GM21528 (cell line): ENCODE results near the gene NBPF11.
"Not testable (repeated sequence)": the region's sequence is repeated elsewhere in the genome, so short reads cannot be mapped to it uniquely, and the experiment has no call there.

Experiments used
- ATAC-seq: cut with Tn5 transposase; IDR thresholded peaks from one replicate; pipeline ENCODE4 v1.9.1; 2021; ENCODE audit warnings: mild to moderate bottlenecking, moderate library complexity; ENCODE audit not compliant: unreplicated experiment, low FRiP score

NBPF11 gene

DNA sequence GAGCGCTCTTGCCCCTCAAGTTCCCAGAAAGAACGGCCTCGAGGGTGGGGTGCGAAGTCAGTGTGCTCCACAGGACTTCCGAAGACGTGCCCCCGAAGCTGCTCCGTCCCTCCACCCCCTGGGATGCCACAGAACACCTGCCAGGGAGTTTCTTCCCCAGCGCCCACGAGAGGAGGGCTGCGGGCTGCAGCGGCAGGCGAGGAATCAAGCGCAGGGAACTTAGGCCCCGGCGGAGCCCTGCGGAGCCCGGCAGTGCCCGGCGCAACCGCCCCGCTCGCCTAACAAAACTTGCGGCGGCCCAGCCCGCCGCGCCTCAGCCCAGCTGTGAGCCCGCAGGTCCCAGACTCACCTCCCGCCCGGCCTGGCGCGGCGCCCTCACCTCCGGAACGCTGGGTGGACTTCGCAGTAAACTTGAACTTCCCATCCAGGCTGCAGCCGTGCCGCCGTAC is 686 bp downstream of the NBPF11 start:
- peak; percentile 25 for ATAC-seq

- ATAC-seq, result peak; percentile 32
Observed at GRCh38 chr1:148150945-148151344, 1.1 kb downstream of the NBPF11 start.

- not testable (repeated sequence) for ATAC-seq
Observed at GRCh38 chr1:148150014-148150413, 2.1 kb downstream of the NBPF11 start.

DNA sequence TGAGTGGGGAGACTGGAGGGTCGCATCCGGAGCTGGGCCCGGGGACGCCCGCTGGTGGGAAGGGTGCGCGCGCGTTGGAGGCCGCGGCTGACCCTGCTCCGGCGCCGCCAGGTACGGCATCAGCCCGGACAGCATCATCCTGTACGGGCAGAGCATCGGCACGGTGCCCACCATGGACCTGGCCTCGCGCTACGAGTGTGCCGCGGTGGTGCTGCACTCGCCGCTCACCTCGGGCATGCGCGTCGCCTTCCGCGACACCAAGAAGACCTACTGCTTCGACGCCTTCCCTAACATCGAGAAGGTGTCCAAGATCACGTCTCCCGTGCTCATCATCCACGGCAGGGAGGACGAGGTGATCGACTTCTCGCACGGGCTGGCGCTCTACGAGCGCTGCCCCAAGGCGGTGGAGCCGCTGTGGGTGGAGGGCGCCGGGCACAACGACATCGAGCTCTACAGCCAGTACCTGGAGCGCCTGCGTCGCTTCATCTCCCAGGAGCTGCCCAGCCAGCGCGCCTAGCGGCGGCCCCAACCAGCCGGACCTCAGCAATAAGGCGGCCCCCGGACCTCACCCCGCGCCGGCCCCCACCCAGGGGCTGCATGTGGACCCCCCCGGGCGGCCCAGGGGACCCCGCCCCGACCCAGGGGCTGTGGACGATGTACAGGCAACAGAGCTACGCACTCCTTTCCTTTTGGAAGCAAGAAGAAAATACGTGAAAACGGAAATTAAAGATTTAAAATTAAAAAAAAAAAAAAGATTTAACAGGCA is 2.8 kb downstream of the NBPF11 start:
- ATAC-seq, result not testable (repeated sequence)

GRCh38 chr1:148147052-148147838 is 4.8 kb downstream of the NBPF11 start:
- ATAC-seq, result not testable (repeated sequence)

DNA sequence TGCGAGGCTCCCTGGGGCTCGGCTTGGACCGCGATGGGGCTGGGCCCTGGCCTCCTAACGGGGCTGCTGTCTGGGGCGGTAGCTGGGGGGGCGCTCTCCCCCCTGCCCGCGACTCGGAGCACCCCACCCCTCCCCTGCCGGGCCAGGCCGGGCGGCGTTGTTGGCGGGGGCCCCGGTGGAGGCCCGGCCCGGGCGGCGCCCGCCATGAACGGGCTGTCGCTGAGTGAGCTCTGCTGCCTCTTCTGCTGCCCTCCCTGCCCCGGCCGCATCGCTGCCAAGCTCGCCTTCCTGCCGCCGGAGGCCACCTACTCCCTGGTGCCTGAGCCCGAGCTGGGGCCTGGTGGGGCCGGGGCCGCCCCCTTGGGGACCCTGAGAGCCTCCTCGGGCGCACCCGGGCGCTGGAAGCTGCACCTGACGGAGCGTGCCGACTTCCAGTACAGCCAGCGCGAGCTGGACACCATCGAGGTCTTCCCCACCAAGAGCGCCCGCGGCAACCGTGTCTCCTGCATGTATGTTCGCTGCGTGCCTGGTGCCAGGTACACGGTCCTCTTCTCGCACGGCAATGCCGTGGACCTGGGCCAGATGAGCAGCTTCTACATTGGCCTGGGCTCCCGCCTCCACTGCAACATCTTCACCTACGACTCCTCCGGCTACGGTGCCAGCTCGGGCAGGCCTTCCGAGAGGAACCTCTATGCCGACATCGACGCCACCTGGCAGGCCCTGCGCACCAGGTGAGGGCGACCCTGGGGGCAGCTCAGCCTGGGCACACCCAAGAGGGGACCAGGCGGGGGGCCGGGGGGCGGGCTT is 5.7 kb downstream of the NBPF11 start:
- ATAC-seq, result not testable (repeated sequence)

- not testable (repeated sequence) for ATAC-seq
Observed at GRCh38 chr1:148143223-148143622, 8.9 kb downstream of the NBPF11 start.

- not testable (repeated sequence) for ATAC-seq
Observed at GRCh38 chr1:148141936-148142335, 10.1 kb downstream of the NBPF11 start.

- ATAC-seq, result not testable (repeated sequence)
Observed at GRCh38 chr1:148138606-148139005, 13.5 kb downstream of the NBPF11 start.

GRCh38 chr1:148122341-148122740 is 29.7 kb downstream of the NBPF11 start:
- ATAC-seq, result not testable (repeated sequence)

DNA sequence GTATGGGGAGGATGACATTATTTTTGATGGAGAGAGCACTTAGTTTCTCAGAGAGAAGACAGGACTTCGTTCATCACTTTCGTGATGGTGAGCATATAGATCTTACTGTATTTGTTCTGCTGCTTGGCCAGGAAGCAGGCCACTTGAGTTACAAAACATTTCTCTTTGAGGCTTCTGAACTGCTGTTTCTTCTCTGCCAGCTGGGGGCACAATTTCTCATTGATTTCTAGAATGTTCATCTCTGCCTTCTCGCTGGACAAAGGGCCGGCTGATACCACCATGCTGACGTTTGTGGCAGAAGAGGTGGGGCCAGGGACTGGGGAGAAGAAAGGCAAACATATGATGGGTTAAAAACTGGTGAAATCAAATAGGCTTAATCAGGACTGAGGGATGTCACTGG is 31.7 kb downstream of the NBPF11 start:
- not testable (repeated sequence) for ATAC-seq

GRCh38 chr1:148095732-148096131 is 56.3 kb downstream of the NBPF11 start:
- not testable (repeated sequence) for ATAC-seq

GRCh38 chr1:148086196-148086595 is 65.9 kb downstream of the NBPF11 start:
- not testable (repeated sequence) for ATAC-seq

DNA sequence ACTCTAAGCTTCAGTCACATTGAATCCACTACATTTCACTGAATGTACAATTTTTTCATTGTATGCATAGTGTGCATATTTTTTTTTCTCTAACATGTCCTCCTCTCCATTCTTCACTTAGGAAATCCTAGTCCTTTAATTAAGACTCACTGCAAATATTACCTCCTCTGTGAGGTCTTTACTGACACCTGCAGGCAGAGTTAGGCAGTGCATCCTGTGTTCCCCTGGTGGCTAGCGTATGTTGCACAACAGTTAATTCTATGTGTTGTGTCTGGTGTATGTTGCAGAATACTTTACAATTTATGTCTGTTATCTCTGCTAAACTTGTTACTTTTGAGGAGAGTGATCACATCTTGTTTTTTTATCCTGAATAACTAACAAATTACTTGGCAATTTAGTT is 70.9 kb downstream of the NBPF11 start:
- not testable (repeated sequence) for ATAC-seq

GRCh38 chr1:148078632-148079519 is 73.2 kb downstream of the NBPF11 start:
- not testable (repeated sequence) for ATAC-seq

DNA sequence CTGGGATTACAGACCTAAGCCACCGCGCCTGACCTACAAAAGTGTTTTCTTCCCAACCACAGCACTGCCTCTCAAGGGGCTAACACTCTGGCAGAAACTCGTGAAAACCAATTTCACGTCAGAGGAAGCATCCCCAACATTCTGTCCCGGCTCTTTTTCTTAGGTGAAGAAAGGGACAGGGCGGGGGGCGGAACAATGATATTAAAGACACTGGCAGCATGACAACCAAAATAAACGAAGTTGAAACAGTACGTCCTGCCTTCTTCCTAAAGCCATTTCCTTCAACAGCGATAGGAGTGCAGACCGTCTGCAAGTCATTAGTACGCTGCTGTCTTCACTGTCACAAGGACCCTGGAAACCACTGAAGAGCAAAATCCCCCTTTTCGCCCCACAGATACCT is 74.0 kb downstream of the NBPF11 start:
- ATAC-seq, result not testable (repeated sequence)

DNA sequence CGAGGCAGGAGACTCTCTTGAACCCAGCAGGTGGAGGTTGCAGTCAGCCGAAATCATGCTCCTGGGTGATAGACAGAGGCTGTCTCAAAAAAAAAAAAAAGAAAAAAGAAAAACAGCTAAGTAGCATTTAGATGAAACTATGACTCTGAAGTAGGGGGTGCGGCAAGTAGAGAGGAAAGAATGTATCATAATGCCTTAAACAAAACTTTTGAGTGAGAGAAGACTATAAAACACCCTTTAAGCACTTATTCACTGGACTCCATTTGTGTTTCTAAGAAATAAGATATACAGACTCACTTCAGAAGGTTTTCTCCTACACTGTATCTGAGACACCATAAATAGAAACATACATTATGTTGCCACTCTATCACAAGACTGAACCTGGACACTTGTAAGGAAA is 74.6 kb downstream of the NBPF11 start:
- ATAC-seq, result not testable (repeated sequence)

GRCh38 chr1:148073392-148073791 is 78.7 kb downstream of the NBPF11 start:
- not testable (repeated sequence) for ATAC-seq

DNA sequence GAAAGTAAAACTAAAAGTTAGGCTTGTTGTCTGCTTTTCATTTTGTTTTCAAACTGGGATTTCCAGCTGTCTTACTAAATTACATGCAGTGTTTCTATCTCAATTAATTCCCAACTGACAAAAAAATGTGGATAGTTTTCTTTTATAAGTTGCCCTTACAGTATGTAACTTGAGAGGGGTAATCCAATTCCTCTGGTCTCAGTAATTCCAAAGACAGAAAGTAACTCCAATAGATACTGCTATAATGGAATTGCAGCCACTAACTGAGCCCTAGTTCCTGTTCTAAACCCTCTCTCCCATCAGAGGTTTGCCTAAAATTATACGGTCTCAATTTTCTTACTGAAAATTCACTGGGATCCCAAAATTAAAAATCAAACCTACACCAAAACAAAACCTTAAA is 83.5 kb downstream of the NBPF11 start:
- not testable (repeated sequence) for ATAC-seq

DNA sequence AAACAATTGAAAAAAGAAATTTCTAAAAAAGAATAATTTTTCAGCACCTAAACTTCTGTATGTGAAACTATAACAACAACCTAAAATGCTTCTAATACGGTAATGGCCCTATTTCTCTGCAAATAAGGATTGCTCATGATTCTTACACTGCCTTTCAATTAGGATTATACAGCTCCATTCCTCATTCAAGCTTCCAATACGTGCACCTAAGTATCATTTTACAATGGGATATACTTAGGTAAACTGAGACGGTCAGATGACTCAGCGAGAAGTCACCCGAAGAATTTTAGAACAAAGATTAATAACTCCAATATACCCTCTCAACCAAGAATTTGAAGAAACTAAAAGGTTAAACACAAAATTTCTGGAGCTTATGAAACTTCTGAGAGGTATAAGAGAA is 83.9 kb downstream of the NBPF11 start:
- ATAC-seq, result not testable (repeated sequence)
